ENCODE measurements around the gene NOTCH2NLA. TPM values are rescaled to one million over a fixed set of nuclear protein-coding genes. Genes with fewer than 3 reads are reported as not detected.
"Not testable (repeated sequence)": the region's sequence is repeated elsewhere in the genome, so short reads cannot be mapped to it uniquely, and the experiment has no call there.

NOTCH2NLA gene
- total RNA-seq (2013; cell fraction: nucleolus; rRNA removed), result 47.7 and 51.3 TPM in 2 replicates
- total RNA-seq (2014; rRNA removed) (3.6 and 4.3 TPM in 2 replicates), total RNA-seq (2014; rRNA removed; fragmentation: Illumina TruSeq; extraction: Trizol) (1.6 and 1.8 TPM in 2 replicates), total RNA-seq (2021) (2.8 and 3.0 TPM in 2 replicates), polyA plus RNA-seq (2011; rRNA removed) (4.9 and 6.4 TPM in 2 replicates), polyA plus RNA-seq (2014; fragmentation: Illumina TruSeq; extraction: Trizol) (0.93 and 1.2 TPM in 2 replicates), polyA plus RNA-seq (2014; fragmentation: Nextera tagmentation; extraction: Ambion mirVana) (under 1 TPM; 0.71 to 0.79 TPM), polyA plus RNA-seq (2014; rRNA removed) (1.3 and 2.3 TPM in 2 replicates), polyA plus RNA-seq (2016; fragmentation: Nextera tagmentation; extraction: Ambion mirVana) (1 to 10 TPM; 1.8 to 2.2 TPM), polyA minus RNA-seq (2011; rRNA and poly(A)+ RNA removed) (44.6 and 51.8 TPM in 2 replicates), Bru-seq, nascent RNA (percentile 52 among the genes with signal in this experiment), BruChase-seq, experiment 1, labeled RNA remaining after a 6-hour chase (percentile 61 among the genes with signal in this experiment), BruChase-seq, experiment 2, labeled RNA remaining after a 2-hour chase (percentile 61 among the genes with signal in this experiment)
- 2.1 TPM for polyA plus RNA-seq (2011; ENCODE audit: low read depth)
- 5.7 and 7.0 TPM in 2 replicates for polyA plus RNA-seq (2011; cell fraction: cytosol; rRNA removed)
- polyA plus RNA-seq (2011; cell fraction: nucleus; rRNA removed), result 9.2 and 11.6 TPM in 2 replicates
- 3.3 and 3.6 TPM in 2 replicates for polyA plus RNA-seq (2012)
- polyA minus RNA-seq (2011; cell fraction: cytosol; rRNA and poly(A)+ RNA removed), result 2.3 and 7.4 TPM in 2 replicates
- 32.4 and 51.0 TPM in 2 replicates for polyA minus RNA-seq (2011; cell fraction: nucleus; rRNA and poly(A)+ RNA removed)
- long read RNA-seq, experiment 1, partial matches to known transcripts, result 0 of 3 reads
- long read RNA-seq, experiment 1, other reads (novel, unspliced or antisense), result 1 of 3 reads
- long read RNA-seq, experiment 2, partial matches to known transcripts, result 1 of 4 reads
- long read RNA-seq, experiment 2, other reads (novel, unspliced or antisense), result 2 of 4 reads

DNA sequence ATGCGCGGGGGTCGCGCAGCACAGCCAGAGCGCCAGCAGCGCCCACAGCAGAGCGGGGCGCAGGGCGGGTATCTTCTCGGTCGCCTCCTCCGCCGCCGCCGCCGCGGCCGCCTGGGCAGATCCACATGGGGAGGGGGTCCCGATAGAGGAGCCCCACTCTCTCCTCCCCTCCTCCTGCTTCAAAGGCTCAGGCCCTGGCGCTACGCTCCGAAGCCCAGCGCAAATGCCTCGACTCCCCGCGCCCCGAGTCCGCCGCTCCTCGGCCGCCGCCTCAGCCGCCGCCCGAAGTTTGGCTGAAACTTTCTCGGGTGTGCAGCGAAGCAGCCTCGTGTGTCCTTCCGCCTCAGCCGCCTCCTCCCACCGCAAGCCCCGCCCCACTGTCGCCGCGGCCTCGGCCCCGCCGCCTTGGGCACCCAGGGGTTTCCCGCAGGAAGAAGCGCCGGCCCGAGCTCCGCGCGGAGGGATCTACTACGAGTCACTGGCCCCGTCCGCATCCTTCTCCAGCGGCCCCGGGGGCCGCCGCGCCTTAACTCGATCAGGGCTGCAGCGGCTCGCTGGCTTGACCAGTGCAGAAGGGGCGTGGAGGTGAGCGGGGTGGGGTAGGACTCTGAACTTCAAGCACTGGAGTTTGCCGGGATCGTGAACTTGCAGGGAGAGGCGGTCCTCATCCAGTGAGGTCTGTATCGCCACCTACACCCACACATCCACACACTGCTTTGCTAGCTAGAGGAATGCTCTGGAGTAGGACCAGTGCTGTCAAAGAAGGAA, at the start of gene NOTCH2NLA:
Gene NOTCH2NLA, minus strand, starts transcription at position 312 of the 768 bp plus-strand sequence. CDS start 39,684 bp downstream, outside the sequence.
- BruUV-seq (replicated peaks); H3K4me3 ChIP-seq; in situ Hi-C loops (cut with MboI); RAD21 ChIA-PET (ENCODE audit: unreplicated experiment); CTCF ChIA-PET; DNase-seq (ENCODE audit: low read depth, low spot score); H2AFZ ChIP-seq (ENCODE audit: control insufficient read depth, low read depth, low read length); H3K27me3 ChIP-seq (replicated peaks in 1 of 2; ENCODE audit: control insufficient read depth in 2 of 2, insufficient read depth in 2 of 2, low read length in 1 of 2); H3K4me1 ChIP-seq (ENCODE audit: control insufficient read depth, insufficient read depth, low read length); H3K9me3 ChIP-seq (replicated peaks; ENCODE audit: control insufficient read depth, insufficient read depth, low read length); POLR2A ChIA-PET; H3K27ac ChIP-seq (ENCODE audit: control insufficient read depth, insufficient read depth); H3K36me3 ChIP-seq (ENCODE audit: control insufficient read depth in 2 of 2, insufficient read depth in 2 of 2, low read length in 1 of 2); H3K4me2 ChIP-seq (ENCODE audit: control insufficient read depth, insufficient read depth); SMC1A ChIA-PET (ENCODE audit: uncharacterized antibody, unreplicated experiment); H3K9ac ChIP-seq (ENCODE audit: control insufficient read depth, insufficient read depth, low read length); H3K79me2 ChIP-seq (ENCODE audit: control insufficient read depth, insufficient read depth, low read length); intact Hi-C loops (cut with micrococcal nuclease; ENCODE audit: unreplicated experiment); H4K20me1 ChIP-seq (ENCODE audit: control insufficient read depth, insufficient read depth): not testable (repeated sequence)
- FAIRE-seq (peak; percentile 54), ATAC-seq (peak; percentile 74)
- 0% methylated on average over 16 of the region's 72 CpGs for WGBS (ENCODE audit: insufficient coverage, insufficient replicate concordance, low lambda C conversion rate, missing lambda C conversion rate)
- TF ChIP-seq, protein P1, sequence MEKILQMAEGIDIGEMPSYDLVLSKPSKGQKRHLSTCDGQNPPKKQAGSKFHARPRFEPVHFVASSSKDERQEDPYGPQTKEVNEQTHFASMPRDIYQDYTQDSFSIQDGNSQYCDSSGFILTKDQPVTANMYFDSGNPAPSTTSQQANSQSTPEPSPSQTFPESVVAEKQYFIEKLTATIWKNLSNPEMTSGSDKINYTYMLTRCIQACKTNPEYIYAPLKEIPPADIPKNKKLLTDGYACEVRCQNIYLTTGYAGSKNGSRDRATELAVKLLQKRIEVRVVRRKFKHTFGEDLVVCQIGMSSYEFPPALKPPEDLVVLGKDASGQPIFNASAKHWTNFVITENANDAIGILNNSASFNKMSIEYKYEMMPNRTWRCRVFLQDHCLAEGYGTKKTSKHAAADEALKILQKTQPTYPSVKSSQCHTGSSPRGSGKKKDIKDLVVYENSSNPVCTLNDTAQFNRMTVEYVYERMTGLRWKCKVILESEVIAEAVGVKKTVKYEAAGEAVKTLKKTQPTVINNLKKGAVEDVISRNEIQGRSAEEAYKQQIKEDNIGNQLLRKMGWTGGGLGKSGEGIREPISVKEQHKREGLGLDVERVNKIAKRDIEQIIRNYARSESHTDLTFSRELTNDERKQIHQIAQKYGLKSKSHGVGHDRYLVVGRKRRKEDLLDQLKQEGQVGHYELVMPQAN (conservative IDR thresholded peaks at IDR 0.05), result 0 out of 2 replicates have a peak, but pooled peaks have one; percentile 27
- peak; percentile 28 for TF ChIP-seq RELA (IDR thresholded peaks at IDR 0.05; ENCODE audit: borderline replicate concordance, partially characterized antibody)

- H2AFZ ChIP-seq (ENCODE audit: control insufficient read depth, low read depth, low read length); H3K79me2 ChIP-seq (ENCODE audit: control insufficient read depth, insufficient read depth, low read length); H3K4me2 ChIP-seq (ENCODE audit: control insufficient read depth, insufficient read depth); POLR2A ChIA-PET; BruUV-seq (replicated peaks); SMC1A ChIA-PET (ENCODE audit: uncharacterized antibody, unreplicated experiment); CTCF ChIA-PET; H3K9me3 ChIP-seq (replicated peaks; ENCODE audit: control insufficient read depth, insufficient read depth, low read length); H3K4me1 ChIP-seq (ENCODE audit: control insufficient read depth, insufficient read depth, low read length); H3K27me3 ChIP-seq (replicated peaks in 1 of 2; ENCODE audit: control insufficient read depth in 2 of 2, insufficient read depth in 2 of 2, low read length in 1 of 2); RAD21 ChIA-PET (ENCODE audit: unreplicated experiment); H3K4me3 ChIP-seq; intact Hi-C loops (cut with micrococcal nuclease; ENCODE audit: unreplicated experiment); DNase-seq (ENCODE audit: low read depth, low spot score); H4K20me1 ChIP-seq (ENCODE audit: control insufficient read depth, insufficient read depth); H3K36me3 ChIP-seq (ENCODE audit: control insufficient read depth in 2 of 2, insufficient read depth in 2 of 2, low read length in 1 of 2); H3K27ac ChIP-seq (ENCODE audit: control insufficient read depth, insufficient read depth); FAIRE-seq; in situ Hi-C loops (cut with MboI); H3K9ac ChIP-seq (ENCODE audit: control insufficient read depth, insufficient read depth, low read length): not testable (repeated sequence)
- no CpG with 5 or more reads among the region's 3 CpGs for WGBS (ENCODE audit: insufficient coverage, insufficient replicate concordance, low lambda C conversion rate, missing lambda C conversion rate)
- ATAC-seq, result peak; percentile 85
Measured at GRCh38 chr1:146278346-146278745, 49.5 kb upstream of the NOTCH2NLA start.

DNA sequence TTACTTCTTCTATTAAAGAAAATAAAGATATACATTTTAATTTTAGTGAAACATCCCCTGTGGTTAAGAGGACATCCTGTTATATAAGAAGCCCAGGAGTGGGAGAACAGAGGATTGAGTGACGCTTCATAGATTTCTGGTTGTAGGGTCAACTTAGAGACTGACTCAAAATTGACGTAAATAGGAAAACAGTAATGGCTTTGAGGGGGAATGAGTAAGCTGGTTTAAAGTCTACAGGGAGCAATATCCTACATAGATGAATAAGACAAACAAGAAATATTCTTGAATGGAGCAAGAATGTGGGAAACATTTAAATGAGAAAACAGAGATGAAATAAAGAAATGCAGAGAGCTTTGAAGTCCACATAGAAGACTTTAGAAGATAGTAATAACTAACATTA, 48.3 kb upstream of the NOTCH2NLA start:
- H3K9ac ChIP-seq (ENCODE audit: control insufficient read depth, insufficient read depth, low read length); H3K27ac ChIP-seq (ENCODE audit: control insufficient read depth, insufficient read depth); H3K9me3 ChIP-seq (replicated peaks; ENCODE audit: control insufficient read depth, insufficient read depth, low read length); SMC1A ChIA-PET (ENCODE audit: uncharacterized antibody, unreplicated experiment); H3K4me3 ChIP-seq; H2AFZ ChIP-seq (ENCODE audit: control insufficient read depth, low read depth, low read length); H3K36me3 ChIP-seq (ENCODE audit: control insufficient read depth in 2 of 2, insufficient read depth in 2 of 2, low read length in 1 of 2); H3K4me2 ChIP-seq (ENCODE audit: control insufficient read depth, insufficient read depth); POLR2A ChIA-PET; BruUV-seq (replicated peaks); FAIRE-seq; H3K27me3 ChIP-seq (replicated peaks in 1 of 2; ENCODE audit: control insufficient read depth in 2 of 2, insufficient read depth in 2 of 2, low read length in 1 of 2); DNase-seq (ENCODE audit: low read depth, low spot score); RAD21 ChIA-PET (ENCODE audit: unreplicated experiment); H3K79me2 ChIP-seq (ENCODE audit: control insufficient read depth, insufficient read depth, low read length); H4K20me1 ChIP-seq (ENCODE audit: control insufficient read depth, insufficient read depth); CTCF ChIA-PET; intact Hi-C loops (cut with micrococcal nuclease; ENCODE audit: unreplicated experiment); in situ Hi-C loops (cut with MboI); H3K4me1 ChIP-seq (ENCODE audit: control insufficient read depth, insufficient read depth, low read length); ATAC-seq: not testable (repeated sequence)
- no CpG with 5 or more reads among the region's 2 CpGs for WGBS (ENCODE audit: insufficient coverage, insufficient replicate concordance, low lambda C conversion rate, missing lambda C conversion rate)

Data from GM12878 (cell line).